NCI-H2196 treated with DMSO at 0.1 percent for 48 hours (cell line): ENCODE measurements around the gene NPIPB6.

ENCODE experiments used
- DNase-seq: peaks from one replicate; lab custom pipeline; 2025; ENCODE audit not compliant: unreplicated experiment; lab: John Stamatoyannopoulos, UW

The NPIPB6 gene

GRCh38 chr16:28300327-28300726 is 63.0 kb downstream of the NPIPB6 start:
- DNase-seq, result no peak

GRCh38 chr16:28298511-28298878 is 64.8 kb downstream of the NPIPB6 start:
- DNase-seq, result no peak

- DNase-seq, result peak; percentile 22
Measured at GRCh38 chr16:28297784-28298510, 65.4 kb downstream of the NPIPB6 start.

DNA sequence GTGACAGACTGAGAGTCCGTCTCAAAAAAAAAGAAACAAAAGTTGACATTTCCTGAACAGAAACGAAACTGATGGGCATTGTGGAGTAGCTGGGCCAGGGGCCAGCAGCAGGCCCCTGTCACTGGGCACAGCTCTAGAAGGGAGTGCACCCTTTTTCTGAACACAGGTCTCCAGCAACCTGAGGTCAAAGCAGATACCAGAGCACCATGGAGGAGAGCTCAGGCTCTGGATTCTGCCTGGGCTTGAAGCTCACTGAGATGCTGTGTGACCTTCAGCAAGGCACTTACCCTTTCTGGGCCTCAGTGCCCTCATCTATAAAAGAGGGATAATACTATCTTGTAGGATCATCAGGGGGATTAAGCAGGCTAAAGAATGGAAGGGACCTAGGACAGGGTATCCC is 66.0 kb downstream of the NPIPB6 start:
- DNase-seq, result no peak

GRCh38 chr16:28295276-28295675 is 68.0 kb downstream of the NPIPB6 start:
- DNase-seq, result no peak

DNA sequence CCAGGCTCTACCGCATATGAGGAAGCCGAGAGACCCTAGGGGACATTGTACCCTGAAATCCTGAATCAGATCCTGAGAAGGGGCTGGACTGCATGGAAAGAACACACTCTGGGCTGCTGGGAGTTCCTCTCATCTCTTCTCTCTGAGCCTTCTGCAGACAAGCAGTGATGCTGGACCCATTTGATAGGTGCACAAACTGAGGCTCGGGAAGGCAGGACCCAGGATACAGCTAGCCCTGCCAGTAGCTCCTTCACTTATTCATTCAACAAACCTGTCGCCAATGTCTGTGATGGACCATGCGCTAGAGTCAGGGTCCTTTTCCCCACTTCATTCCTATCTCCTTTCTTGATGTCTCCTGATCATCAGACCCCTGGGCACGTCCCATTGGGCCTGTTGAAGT is 69.1 kb downstream of the NPIPB6 start:
- DNase-seq, result no peak

DNA sequence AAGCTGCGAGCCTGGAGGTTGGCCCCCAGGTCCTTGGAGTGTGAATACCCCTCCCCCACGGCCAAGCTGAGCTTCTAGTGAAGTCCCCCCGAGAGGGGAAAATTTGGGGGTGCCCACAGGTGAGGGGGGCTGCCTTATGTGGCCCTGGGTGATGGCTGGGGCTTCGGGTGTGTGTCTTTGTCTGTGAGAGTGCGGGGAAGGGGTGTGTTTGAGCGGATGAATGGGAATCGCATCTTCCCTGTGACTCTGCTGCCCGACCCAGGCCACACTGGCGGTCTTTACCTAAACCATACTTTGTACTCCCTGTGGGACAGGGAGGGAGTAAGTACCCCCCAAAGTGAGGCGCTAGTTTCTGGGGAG is 69.7 kb downstream of the NPIPB6 start:
- no peak for DNase-seq

DNA sequence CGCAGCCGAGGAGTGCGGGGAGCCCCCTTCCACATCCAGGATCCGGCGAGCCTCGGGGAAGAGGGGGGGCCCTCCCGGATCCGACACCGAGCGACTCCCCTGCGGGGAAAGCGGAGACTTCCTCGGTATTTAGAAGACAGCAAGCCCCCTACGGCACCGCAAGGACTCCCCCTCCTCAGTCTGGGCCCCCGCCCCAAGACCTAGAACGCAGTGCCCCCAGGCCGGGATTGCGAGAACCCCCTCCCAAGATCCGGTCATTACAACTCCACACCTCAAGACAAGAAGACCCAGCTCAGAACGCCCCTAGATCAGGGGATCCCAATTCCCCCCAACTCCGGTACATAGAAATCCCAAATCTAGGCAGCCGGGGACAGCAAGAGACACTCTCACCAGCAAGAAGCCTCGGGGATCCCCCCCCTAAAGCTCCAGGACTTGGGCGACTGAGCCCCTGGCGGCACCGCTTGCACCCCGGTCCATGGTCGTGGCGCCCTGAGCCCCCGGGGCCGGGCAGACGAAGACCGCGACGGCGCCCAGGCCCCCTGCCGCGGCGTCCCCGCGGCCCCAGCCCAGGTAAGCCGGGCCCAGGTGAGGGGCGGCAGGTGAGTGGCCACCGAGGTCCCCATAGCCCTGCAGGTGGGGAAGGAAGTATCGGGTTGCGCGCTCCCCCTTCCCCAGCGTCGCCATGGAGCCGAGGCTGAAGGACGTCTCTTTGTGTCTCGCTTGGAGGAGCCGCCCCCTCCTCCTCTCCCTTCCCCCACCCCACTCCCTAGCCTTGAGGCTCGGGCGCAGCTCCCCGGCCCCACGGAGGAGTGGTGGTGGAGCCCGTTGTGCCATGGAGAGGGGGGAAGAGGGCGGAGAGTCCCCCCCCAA is 70.3 kb downstream of the NPIPB6 start:
- no peak for DNase-seq
